IMR-90 (cell line): Measurements from ENCODE around the gene BEX2. TPM values are rescaled to one million over a fixed set of nuclear protein-coding genes. Genes with fewer than 3 reads are reported as not detected.

Experiments
- ATAC-seq: fragments of 200-7000 bp; cut with Tn5 transposase; 2 replicates; pipeline ENCODE4 v1.9.1; 2020; ENCODE audit warnings: low read depth, mild to moderate bottlenecking, moderate library complexity
- BruUV-seq: library from RNA; stranded (reverse); fragments of 400-500 nt; replicated peaks from 2 replicates; lab custom pipeline; 2021; lab: Mats Ljungman, UMichigan
- CTCF ChIA-PET: fragments of 300-600 bp; formaldehyde crosslinking; extraction: SDS; loops from one replicate; lab custom pipeline; 2021; ENCODE audit warnings: antibody characterized with exemption; lab: Yijun Ruan, JAX
- POLR2A ChIA-PET: fragments of 300-600 bp; sonication (Branson Sonifier 250); formaldehyde crosslinking; loops from one replicate; lab custom pipeline; 2022; ENCODE audit warnings: antibody characterized with exemption; ENCODE audit not compliant: unreplicated experiment; lab: Charles Lee
- DNase-seq: peaks from one replicate; pipeline ENCODE4 v3.0.0; 2013
- H2AFZ ChIP-seq: replicated peaks from 2 replicates; pipeline ENCODE3; 2013; ENCODE audit warnings: low read length, mild to moderate bottlenecking; ENCODE audit not compliant: poor library complexity
- H2AK5ac ChIP-seq: 2 replicates; pipeline ENCODE4 v1.6.1; 2013; ENCODE audit warnings: low read depth, low read length, inconsistent platforms
- H2AK9ac ChIP-seq: replicated peaks from 2 replicates; pipeline ENCODE3; 2013; ENCODE audit warnings: mild to moderate bottlenecking, low read depth, low read length, moderate library complexity; ENCODE audit not compliant: poor library complexity
- H2BK120ac ChIP-seq: 2 replicates; pipeline ENCODE4 v1.6.1; 2013; ENCODE audit warnings: low read depth, low read length, inconsistent platforms
- H2BK15ac ChIP-seq: 3 replicates; pipeline ENCODE4 v1.6.1; 2013; ENCODE audit warnings: low read depth, low read length, inconsistent platforms
- H2BK20ac ChIP-seq: 2 replicates; pipeline ENCODE4 v1.6.1; 2013; ENCODE audit warnings: low read depth, mild to moderate bottlenecking, inconsistent platforms, low read length, moderate library complexity
- H2BK5ac ChIP-seq: 2 replicates; pipeline ENCODE4 v1.6.1; 2013; ENCODE audit warnings: mild to moderate bottlenecking, low read depth, low read length, inconsistent platforms; ENCODE audit not compliant: poor library complexity, severe bottlenecking
- H3K14ac ChIP-seq: replicated peaks from 2 replicates; pipeline ENCODE4 v1.6.1; 2013; ENCODE audit warnings: low read depth, low read length, inconsistent platforms
- H3K18ac ChIP-seq: 2 replicates; pipeline ENCODE4 v1.6.1; 2013; ENCODE audit warnings: low read depth, low read length, control low read depth
- H3K23ac ChIP-seq: 2 replicates; pipeline ENCODE4 v1.6.1; 2013; ENCODE audit warnings: low read depth, low read length, inconsistent platforms
- H3K27ac ChIP-seq: 2 replicates; pipeline ENCODE4 v1.5.1; 2013; ENCODE audit warnings: mild to moderate bottlenecking, control low read depth, low read length; ENCODE audit not compliant: insufficient read depth
- H3K27me3 ChIP-seq: 2 replicates; pipeline ENCODE4 v1.6.1; 2013; ENCODE audit warnings: low read length; ENCODE audit not compliant: control insufficient read depth, insufficient read depth
- H3K36me3 ChIP-seq: 2 replicates; pipeline ENCODE4 v1.6.1; 2013; ENCODE audit warnings: low read length, mixed read lengths; ENCODE audit not compliant: control insufficient read depth, insufficient read depth
- H3K4ac ChIP-seq: 2 replicates; pipeline ENCODE4 v1.6.1; 2013; ENCODE audit warnings: low read depth, low read length, inconsistent platforms
- H3K4me1 ChIP-seq: 2 replicates; pipeline ENCODE4 v1.6.1; 2013; ENCODE audit warnings: low read length, mixed read lengths; ENCODE audit not compliant: control insufficient read depth, insufficient read depth
- H3K4me2 ChIP-seq: 2 replicates; pipeline ENCODE4 v1.6.1; 2013; ENCODE audit warnings: low read depth, mild to moderate bottlenecking, control low read depth, low read length, moderate library complexity
- H3K4me3 ChIP-seq: 2 replicates; pipeline ENCODE4 v1.5.1; 2013; ENCODE audit warnings: low read depth, mild to moderate bottlenecking, control low read depth, low read length, moderate library complexity; ENCODE audit not compliant: insufficient read depth
- H3K56ac ChIP-seq: 2 replicates; pipeline ENCODE4 v1.6.1; 2013; ENCODE audit warnings: low read length, inconsistent platforms; ENCODE audit not compliant: insufficient read depth; ENCODE audit errors: extremely low read depth
- H3K79me1 ChIP-seq, 2 experiments: 2 replicates each; pipeline ENCODE4 v1.6.1; 2013; ENCODE audit warnings: low read length in 2 of 2, inconsistent platforms in 1 of 2, low read depth in 1 of 2
- H3K9ac ChIP-seq: 2 replicates; pipeline ENCODE4 v1.6.1; 2013; ENCODE audit warnings: low read depth, low read length, control low read depth
- H3K9me1 ChIP-seq: 2 replicates; pipeline ENCODE4 v1.6.1; 2013; ENCODE audit warnings: low read length, inconsistent platforms; ENCODE audit not compliant: insufficient read depth
- H3K9me3 ChIP-seq: 2 replicates; pipeline ENCODE4 v1.6.1; 2013; ENCODE audit warnings: low read length; ENCODE audit not compliant: control insufficient read depth, insufficient read depth
- H4K20me1 ChIP-seq: 2 replicates; pipeline ENCODE4 v1.6.1; 2013; ENCODE audit warnings: low read length, inconsistent platforms; ENCODE audit not compliant: insufficient read depth
- H4K5ac ChIP-seq: 2 replicates; pipeline ENCODE4 v1.6.1; 2013; ENCODE audit warnings: mild to moderate bottlenecking, low read depth, low read length, control low read depth
- H4K8ac ChIP-seq, 2 experiments: 2 replicates each; pipeline ENCODE4 v1.6.1; 2013; ENCODE audit warnings: low read depth in 2 of 2, low read length in 2 of 2, control low read depth in 1 of 2, inconsistent platforms in 1 of 2
- H4K91ac ChIP-seq: 2 replicates; pipeline ENCODE4 v1.6.1; 2013; ENCODE audit warnings: low read depth, low read length, inconsistent platforms; ENCODE audit not compliant: insufficient read depth
- BHLHE40 ChIP-seq: fragments of 150-350 bp; IDR thresholded peaks from 2 replicates; pipeline ENCODE4 v1.6.1; 2016; ENCODE audit warnings: mild to moderate bottlenecking, low read depth, low read length
- CEBPB ChIP-seq: IDR thresholded peaks from 2 replicates; pipeline ENCODE4 v1.6.1; 2012; ENCODE audit warnings: low read depth, low read length, improper control_type of control experiment
- CHD1 ChIP-seq: IDR thresholded peaks from 2 replicates; pipeline ENCODE4 v1.6.1; 2012; ENCODE audit warnings: low read depth, low read length, improper control_type of control experiment
- CTCF ChIP-seq: conservative IDR thresholded peaks from 2 replicates; pipeline ENCODE4 v1.5.1; 2012; ENCODE audit warnings: mild to moderate bottlenecking, low read depth, low read length, improper control_type of control experiment
- ELK1 ChIP-seq: fragments of 150-350 bp; IDR thresholded peaks from 2 replicates; pipeline ENCODE4 v1.6.1; 2016; ENCODE audit warnings: low read depth, mild to moderate bottlenecking, low read length, moderate library complexity, borderline replicate concordance
- FOS ChIP-seq: fragments of 150-350 bp; IDR thresholded peaks from 2 replicates; pipeline ENCODE4 v1.6.1; 2016; ENCODE audit warnings: low read depth, low read length
- MAFK ChIP-seq: IDR thresholded peaks from 2 replicates; pipeline ENCODE4 v1.6.1; 2012; ENCODE audit warnings: low read depth, low read length, improper control_type of control experiment
- MAZ ChIP-seq: IDR thresholded peaks from 2 replicates; pipeline ENCODE4 v1.6.1; 2012; ENCODE audit warnings: low read depth, mild to moderate bottlenecking, low read length, improper control_type of control experiment, moderate library complexity, borderline replicate concordance
- MXI1 ChIP-seq: IDR thresholded peaks from 2 replicates; pipeline ENCODE4 v1.6.1; 2012; ENCODE audit warnings: low read depth, mild to moderate bottlenecking, low read length, moderate library complexity, borderline replicate concordance
- NFE2L2 ChIP-seq: fragments of 150-350 bp; IDR thresholded peaks from 2 replicates; pipeline ENCODE4 v1.6.1; 2016; ENCODE audit warnings: low read depth, mild to moderate bottlenecking, low read length
- POLR2A ChIP-seq: IDR thresholded peaks from 2 replicates; pipeline ENCODE4 v1.6.1; 2012; ENCODE audit warnings: mild to moderate bottlenecking, low read depth, low read length
- RAD21 ChIP-seq: IDR thresholded peaks from 2 replicates; pipeline ENCODE4 v1.6.1; 2012; ENCODE audit warnings: low read length, improper control_type of control experiment
- RCOR1 ChIP-seq: IDR thresholded peaks from 2 replicates; pipeline ENCODE4 v1.6.1; 2012; ENCODE audit warnings: mild to moderate bottlenecking, low read length, improper control_type of control experiment; ENCODE audit not compliant: insufficient replicate concordance
- RFX5 ChIP-seq: IDR thresholded peaks from 2 replicates; pipeline ENCODE4 v1.8.0; 2012; ENCODE audit warnings: low read depth, mild to moderate bottlenecking, low read length, moderate library complexity
- SMC3 ChIP-seq: fragments of 150-350 bp; IDR thresholded peaks from 2 replicates; pipeline ENCODE4 v1.6.1; 2016; ENCODE audit warnings: low read depth, mild to moderate bottlenecking, antibody characterized with exemption, low read length, moderate library complexity
- USF2 ChIP-seq: fragments of 150-350 bp; IDR thresholded peaks from 2 replicates; pipeline ENCODE4 v1.6.1; 2017; ENCODE audit warnings: mild to moderate bottlenecking, antibody characterized with exemption, low read length, low read depth
- WGBS, 2 experiments: methylation state at CpG; one replicate each; pipeline versions ENCODE4 v1.1.5 to v1.1.7; 2013; ENCODE audit warnings: missing lambda C conversion rate in 2 of 2; ENCODE audit not compliant: insufficient read length in 1 of 2; ENCODE audit errors: extremely low coverage in 2 of 2; 5-methylcytosine and 5-hydroxymethylcytosine counted together
- dilution Hi-C: fragments of 300-500 bp; cut with HindIII; formaldehyde crosslinking; loops from one replicate; pipeline ENCODE4 v1.14.3; 2018; ENCODE audit warnings: low sequenced_read_pairs; ENCODE audit not compliant: unreplicated experiment
- in situ Hi-C: fragments of 300-500 bp; cut with MboI; formaldehyde crosslinking; loops from 3 replicates; pipeline ENCODE4 v1.14.3; 2019; ENCODE audit warnings: low sequenced_read_pairs, inconsistent platforms, mixed read lengths
- intact Hi-C: fragments of 100-400 bp; cut with micrococcal nuclease; formaldehyde crosslinking; loops from 2 replicates; pipeline ENCODE4 v1.10.0; 2022
- polyA plus RNA-seq, 3 experiments: library from polyadenylated mRNA; depleted of rRNA; stranded (reverse); fragments of >200 nt; gene quantifications; 2 replicates each; pipeline ENCODE4 v1.2.3, GENCODE V29; 2012; ENCODE audit warnings: low replicate concordance in 1 of 3
- total RNA-seq: library from RNA; depleted of rRNA; stranded (reverse); fragments of >200 nt; gene quantifications from 2 replicates; pipeline ENCODE4 v1.2.3, GENCODE V29; 2012

The BEX2 gene
- total and polyA plus RNA-seq, 2 of the 4 experiments (the other 2 are of a cell fraction): 0.19 TPM; not detected in 1

GRCh38 chrX:103344606-103345005 lies 33.8 kb upstream of the BEX2 start:
- ATAC-seq: no peak
- in situ Hi-C loops: loop anchor here (5.0 kb wide), 1 partner anchor 118 kb away; no protein-coding TSS in a partner anchor
- H4K91ac ChIP-seq: no peak overlapping the region
- TF ChIP-seq SMC3 (no peak), RCOR1 (no peak), USF2 (no peak), MAZ (no peak), RFX5 (no peak), CTCF (no peak), MAFK (no peak), FOS (no peak), RAD21 (no peak), CEBPB (no peak), POLR2A (no peak), ELK1 (no peak), NFE2L2 (no peak), CHD1 (no peak), MXI1 (no peak), BHLHE40 (no peak)
- H3K79me1 ChIP-seq: no peaks in the 10 kb centered on the region
- BruUV-seq: no TSS peak
- intact Hi-C loops: loop anchor here (5.0 kb wide), 1 partner anchor 132 kb away; no protein-coding TSS in a partner anchor
- CTCF ChIA-PET: no interaction called here
- WGBS, 2 experiments: no CpG with 5 or more reads among the region's 2 CpGs
- H3K9me1 ChIP-seq: no peaks in the 10 kb centered on the region
- H2BK120ac ChIP-seq: no peak overlapping the region
- H3K4me1 ChIP-seq: peaks cover 2% of the 10 kb centered on the region; the same call in 1 of the 2 replicates
- dilution Hi-C loops: no loop called here
- H3K4ac ChIP-seq: no peak overlapping the region
- no peak overlapping the region for H3K4me2 ChIP-seq
- H3K9ac ChIP-seq: no peak overlapping the region
- H3K27me3 ChIP-seq: peaks cover 6% of the 10 kb centered on the region
- H3K14ac ChIP-seq: no peak overlapping the region
- no peaks in the 10 kb centered on the region for H4K20me1 ChIP-seq
- H3K23ac ChIP-seq: no peak overlapping the region
- H2AK5ac ChIP-seq: no peak overlapping the region
- no peaks in the 10 kb centered on the region for H3K9me3 ChIP-seq
- no peak overlapping the region for H3K56ac ChIP-seq
- H3K4me3 ChIP-seq: no peak overlapping the region
- H3K18ac ChIP-seq: no peak overlapping the region
- no peak overlapping the region for H2AK9ac ChIP-seq
- H4K8ac ChIP-seq: no peak overlapping the region
- H2BK5ac ChIP-seq: no peak overlapping the region
- H4K5ac ChIP-seq: no peak overlapping the region
- H3K27ac ChIP-seq: no peak overlapping the region
- POLR2A ChIA-PET: no interaction called here
- H2BK15ac ChIP-seq: no peak overlapping the region
- H2AFZ ChIP-seq: no peak overlapping the region
- no peak for DNase-seq
- H2BK20ac ChIP-seq: no peak overlapping the region
- no peaks in the 10 kb centered on the region for H3K36me3 ChIP-seq
